NCI-H748 treated with DMSO at 0.1 percent for 48 hours (cell line): ENCODE data around the gene AGAP3.

Experiments used
- DNase-seq: peaks from one replicate; lab custom pipeline; 2025; lab: John Stamatoyannopoulos, UW

AGAP3 gene

DNA sequence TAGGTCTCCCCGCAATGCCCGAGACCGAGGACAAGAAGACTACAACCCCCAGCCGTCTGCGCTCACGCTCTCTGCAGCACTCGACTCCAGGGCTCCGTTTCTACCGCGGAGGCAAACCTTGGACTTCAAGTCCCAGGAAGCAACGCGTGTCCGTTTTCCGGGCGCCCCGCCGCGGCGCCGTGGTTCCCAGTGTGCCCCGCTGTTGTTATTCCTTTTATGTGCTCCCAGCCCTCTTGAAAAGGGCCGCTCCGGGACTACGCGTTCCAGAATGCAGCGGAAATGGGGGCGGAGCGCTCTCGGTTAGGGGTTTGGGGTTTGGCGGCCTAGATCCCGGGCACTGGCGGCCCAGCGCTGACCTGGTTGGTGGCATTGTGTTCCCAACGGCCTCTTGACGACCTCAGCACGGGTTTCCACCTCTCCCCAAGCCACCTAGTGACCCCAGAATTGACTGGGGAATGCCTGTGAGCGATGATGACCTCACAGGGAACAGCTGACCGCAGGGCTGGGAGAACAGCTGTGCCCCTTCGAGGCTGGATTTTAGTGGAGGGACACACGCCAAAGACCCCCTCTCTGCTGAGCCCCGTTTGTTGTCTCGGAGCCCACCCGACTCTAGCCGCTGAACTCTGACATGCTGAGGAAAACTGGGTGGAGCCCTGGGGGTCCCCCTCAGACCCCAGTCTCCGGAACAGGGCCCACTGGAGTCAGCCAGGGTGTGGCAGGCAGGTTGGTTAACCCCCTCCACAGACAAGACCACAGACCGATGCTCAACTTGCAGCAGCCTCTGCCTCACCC is 28.1 kb upstream of the AGAP3 start:
- peak; percentile 97 for DNase-seq

- no peak for DNase-seq
These were observed 27.4 kb upstream of the AGAP3 start for GRCh38 chr7:151058781-151059366.

GRCh38 chr7:151059367-151060112 is 26.7 kb upstream of the AGAP3 start, which contains the start of gene SLC4A2:
Gene SLC4A2, plus strand, starts transcription at chr7:151059589. Its CDS starts 2,399 bp downstream, at chr7:151061988.
- DNase-seq: peak; percentile 39

DNA sequence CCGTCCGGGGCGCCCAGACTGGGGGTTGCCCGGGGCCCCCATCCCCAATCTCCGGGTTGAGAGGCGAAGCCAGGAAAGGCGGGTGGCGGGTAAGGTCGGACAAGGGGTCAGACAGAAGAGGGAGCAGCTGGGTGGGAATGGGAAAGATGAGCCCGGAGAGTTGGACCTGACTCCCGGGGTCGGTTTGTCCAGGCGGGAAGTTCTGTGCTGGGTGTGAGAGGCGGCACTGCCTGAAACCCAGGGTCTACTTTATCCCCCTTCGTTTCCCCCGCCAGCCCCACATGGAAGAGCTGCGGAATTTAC is 26.2 kb upstream of the AGAP3 start:
- no peak for DNase-seq

- no peak for DNase-seq
These were observed 25.7 kb upstream of the AGAP3 start for GRCh38 chr7:151060416-151061212.

- DNase-seq: no peak
These were observed 24.8 kb upstream of the AGAP3 start for GRCh38 chr7:151061213-151062110.

DNA sequence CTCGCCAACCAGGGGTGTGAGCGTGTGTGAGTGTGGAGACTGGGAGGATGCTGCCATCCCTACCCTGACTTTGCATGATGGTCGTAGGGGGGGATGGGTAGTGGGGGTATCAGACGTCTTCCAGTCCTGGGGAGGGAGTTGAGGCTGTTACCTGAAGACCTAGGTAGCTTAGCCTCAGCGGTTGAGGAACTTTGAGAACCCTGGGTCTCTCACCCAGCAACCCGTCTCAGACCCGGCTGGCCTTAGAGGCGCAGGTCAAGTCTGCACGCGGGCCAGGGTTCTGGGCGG is 24.2 kb upstream of the AGAP3 start:
- DNase-seq: no peak

- no peak for DNase-seq
These were observed 23.7 kb upstream of the AGAP3 start for GRCh38 chr7:151062399-151063211.

DNA sequence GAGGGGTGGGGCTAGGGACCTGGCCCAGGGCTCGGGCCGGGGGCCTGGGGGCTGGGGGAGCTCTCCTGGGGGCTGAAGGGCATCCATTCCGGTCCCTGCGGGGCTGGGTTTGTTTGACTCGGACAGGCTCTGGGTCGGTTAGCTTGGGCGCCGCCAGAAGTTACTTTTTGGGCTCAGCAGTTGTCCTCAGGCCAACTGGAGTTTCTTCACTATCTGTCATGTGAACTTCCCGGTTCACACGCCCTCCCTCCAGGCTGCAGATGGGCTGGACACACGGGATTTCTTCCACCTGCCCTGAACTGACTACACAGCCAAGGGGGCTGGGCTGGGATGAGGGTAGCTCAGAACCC is 23.1 kb upstream of the AGAP3 start:
- DNase-seq: no peak

DNA sequence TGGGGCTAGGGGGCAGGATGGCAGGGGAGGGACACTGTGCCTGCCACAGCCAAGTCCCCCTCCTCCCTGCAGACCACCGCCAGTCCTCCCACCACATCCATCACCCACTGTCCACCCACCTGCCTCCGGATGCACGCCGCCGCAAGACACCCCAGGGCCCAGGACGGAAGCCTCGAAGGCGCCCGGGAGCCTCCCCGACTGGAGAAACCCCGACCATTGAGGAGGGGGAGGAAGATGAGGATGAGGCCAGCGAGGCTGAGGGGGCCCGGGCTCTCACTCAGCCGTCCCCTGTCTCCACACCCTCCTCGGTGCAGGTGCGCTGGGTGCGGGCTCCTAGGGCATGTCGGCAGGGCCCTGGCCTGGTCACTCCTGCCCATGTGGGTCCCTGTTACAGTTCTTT is 21.8 kb upstream of the AGAP3 start:
- no peak for DNase-seq

- no peak for DNase-seq
These were observed 21.3 kb upstream of the AGAP3 start for GRCh38 chr7:151064993-151065392.

GRCh38 chr7:151065516-151065915 is 20.8 kb upstream of the AGAP3 start:
- DNase-seq: no peak

DNA sequence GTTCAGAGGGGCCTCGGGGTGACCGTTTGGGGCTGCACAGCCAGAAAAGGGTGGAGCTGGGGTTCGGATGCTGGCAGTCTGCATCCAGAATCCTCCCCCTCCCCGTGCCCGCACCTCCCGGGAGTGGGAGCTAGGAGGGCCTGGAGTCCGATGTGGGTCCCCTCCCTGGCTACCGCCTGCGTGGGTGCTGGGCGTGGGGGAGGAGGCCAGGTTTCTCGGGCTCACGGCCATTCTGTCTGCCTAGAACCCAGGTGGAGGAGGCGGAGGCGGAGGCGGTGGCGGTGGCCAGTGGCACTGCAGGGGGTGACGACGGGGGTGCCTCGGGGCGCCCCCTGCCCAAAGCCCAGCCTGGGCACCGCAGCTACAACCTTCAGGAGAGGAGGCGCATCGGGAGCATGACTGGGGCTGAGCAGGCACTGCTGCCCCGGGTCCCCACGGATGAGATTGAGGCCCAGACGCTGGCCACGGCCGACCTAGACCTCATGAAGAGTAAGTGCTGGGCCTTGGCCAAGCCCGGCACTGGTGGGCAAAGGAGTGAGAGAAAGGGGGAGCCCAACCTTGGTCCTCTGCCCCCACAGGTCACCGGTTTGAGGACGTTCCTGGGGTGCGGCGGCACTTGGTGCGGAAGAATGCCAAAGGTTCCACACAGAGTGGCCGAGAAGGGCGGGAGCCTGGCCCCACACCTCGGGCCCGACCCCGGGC is 19.9 kb upstream of the AGAP3 start:
- no peak for DNase-seq

DNA sequence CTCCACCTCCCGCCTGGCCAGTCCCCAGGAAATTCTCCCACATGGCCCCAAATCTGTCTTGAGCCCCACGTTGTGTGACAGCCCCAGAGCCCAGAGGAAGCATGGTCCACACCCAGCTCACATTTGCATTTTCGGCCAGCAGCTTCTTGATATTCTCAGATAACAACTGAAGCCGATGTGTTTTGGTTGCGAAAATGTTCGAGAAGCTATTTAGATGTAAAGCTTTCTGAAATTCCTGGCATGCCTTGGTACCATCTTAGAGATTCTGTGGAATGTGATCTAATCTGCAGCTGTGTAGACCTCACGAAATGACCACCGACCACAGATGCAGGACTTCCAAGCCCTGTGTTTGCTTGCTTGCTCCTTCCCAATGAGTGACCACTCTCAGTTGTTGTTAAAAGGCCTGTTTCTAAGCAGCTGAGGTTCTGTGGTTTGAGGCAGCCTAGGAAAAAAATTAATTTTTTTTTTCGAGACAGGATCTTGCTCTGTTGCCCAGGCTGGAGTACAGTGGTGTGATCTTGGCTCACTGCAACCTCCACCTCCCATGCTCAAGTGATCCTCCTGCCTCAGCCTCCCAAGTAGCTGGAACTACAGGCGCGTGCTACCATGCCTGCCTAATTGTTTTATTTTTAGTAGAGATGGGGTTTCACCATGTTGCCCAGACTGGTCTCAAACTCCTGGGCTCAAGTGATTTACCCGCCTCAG is 18.1 kb upstream of the AGAP3 start:
- DNase-seq: no peak

DNA sequence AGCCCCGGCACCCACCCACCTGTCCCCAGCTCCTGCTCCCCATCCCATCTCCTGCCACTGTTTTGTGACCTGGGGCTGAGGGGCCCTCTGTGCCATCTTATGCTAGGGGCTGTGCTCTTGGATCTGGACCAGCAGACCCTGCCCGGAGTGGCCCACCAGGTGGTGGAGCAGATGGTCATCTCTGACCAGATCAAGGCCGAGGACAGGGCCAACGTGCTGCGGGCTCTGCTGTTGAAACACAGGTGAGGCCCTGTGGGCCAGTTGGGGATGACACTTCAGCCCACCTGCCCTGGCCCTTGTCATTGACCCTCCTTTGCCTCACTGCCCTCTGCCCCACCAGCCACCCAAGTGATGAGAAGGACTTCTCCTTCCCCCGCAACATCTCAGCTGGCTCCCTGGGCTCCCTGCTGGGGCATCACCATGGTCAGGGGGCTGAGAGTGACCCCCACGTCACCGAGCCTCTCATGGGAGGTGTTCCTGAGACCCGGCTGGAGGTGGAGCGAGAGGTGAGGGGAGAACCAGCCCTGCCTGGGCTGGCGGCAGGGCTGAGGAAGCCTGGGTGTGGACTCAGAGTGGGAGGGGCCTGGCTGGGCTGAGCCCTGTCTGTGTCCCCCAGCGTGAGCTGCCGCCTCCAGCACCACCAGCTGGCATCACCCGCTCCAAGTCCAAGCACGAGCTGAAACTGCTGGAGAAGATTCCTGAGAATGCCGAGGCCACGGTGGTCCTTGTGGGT is 16.3 kb upstream of the AGAP3 start:
- no peak for DNase-seq

DNA sequence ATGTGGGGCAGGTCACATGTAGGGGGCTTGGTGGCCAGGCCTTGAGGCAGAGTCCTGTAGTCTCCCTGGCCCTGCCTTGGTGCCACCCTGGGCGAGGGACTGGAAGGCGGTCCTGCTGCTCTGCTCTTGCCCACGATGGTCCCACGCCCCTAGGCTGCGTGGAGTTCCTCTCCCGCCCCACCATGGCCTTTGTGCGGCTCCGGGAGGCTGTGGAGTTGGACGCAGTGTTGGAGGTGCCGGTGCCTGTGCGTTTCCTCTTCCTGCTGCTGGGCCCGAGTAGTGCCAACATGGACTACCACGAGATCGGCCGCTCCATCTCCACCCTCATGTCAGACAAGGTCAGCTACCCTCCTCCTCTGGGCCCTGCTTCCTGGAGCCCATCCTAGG is 15.7 kb upstream of the AGAP3 start:
- no peak for DNase-seq

DNA sequence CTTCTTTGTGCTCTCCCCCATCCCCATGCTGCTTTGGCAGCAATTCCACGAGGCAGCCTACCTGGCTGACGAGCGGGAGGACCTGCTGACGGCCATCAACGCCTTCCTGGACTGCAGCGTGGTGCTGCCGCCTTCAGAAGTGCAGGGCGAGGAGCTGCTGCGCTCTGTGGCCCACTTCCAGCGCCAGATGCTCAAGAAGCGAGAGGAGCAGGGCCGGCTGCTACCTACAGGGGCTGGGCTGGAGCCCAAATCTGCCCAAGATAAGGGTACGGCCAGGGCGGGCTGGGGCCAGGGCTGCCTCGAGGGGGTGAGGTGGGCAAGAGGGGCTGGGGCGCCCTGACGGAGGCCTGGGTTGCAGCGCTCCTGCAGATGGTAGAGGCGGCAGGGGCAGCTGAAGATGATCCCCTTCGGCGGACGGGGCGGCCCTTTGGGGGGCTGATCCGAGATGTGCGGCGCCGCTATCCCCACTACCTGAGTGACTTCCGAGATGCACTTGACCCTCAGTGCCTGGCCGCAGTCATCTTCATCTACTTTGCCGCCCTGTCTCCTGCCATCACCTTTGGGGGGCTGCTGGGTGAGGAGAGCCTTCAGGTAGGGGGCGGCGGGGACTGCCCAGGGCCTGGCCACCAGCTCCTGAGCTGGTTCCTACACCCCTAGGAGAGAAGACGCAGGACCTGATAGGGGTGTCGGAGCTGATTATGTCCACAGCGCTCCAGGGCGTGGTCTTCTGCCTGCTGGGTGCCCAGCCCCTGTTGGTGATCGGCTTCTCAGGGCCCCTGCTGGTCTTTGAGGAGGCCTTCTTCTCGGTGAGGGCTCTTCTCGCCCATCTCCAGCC is 15.0 kb upstream of the AGAP3 start:
- DNase-seq: no peak

GRCh38 chr7:151073990-151074389 is 12.3 kb upstream of the AGAP3 start:
- DNase-seq: no peak
